HepG2 (cell line): ENCODE results near the gene KCNT1. TPM values are rescaled to one million over a fixed set of nuclear protein-coding genes. Genes with fewer than 3 reads are reported as not detected.

Experiments used
- ATAC-seq: fragments of 200-7000 bp; cut with Tn5 transposase; 3 replicates; pipeline ENCODE4 v1.9.1; 2020; ENCODE audit warnings: mild to moderate bottlenecking, moderate library complexity
- BruUV-seq: library from RNA; stranded (reverse); fragments of 400-500 nt; replicated peaks from 2 replicates; lab custom pipeline; 2021; lab: Mats Ljungman, UMichigan
- CTCF ChIA-PET: fragments of 300-600 bp; formaldehyde crosslinking; extraction: SDS; loops from one replicate; lab custom pipeline; 2021; ENCODE audit warnings: low total read pairs, inconsistent platforms, low intra/inter-chr PET ratio; lab: Yijun Ruan, JAX
- POLR2A ChIA-PET: fragments of 350-600 bp; sonication (Branson Sonifier 250); formaldehyde crosslinking; loops from one replicate; lab custom pipeline; 2020; ENCODE audit warnings: antibody characterized with exemption, inconsistent platforms; lab: Yijun Ruan, JAX
- DNase-seq: peaks from one replicate; pipeline ENCODE4 v3.0.0-alpha.2; 2015; ENCODE audit warnings: low spot score
- FAIRE-seq: peaks from 3 replicates; lab custom pipeline; 2011; peaks lifted over from hg19 to GRCh38; lab: Jason Lieb, UNC
- H2AFZ ChIP-seq: one replicate; pipeline ENCODE4 v1.6.1; 2011; ENCODE audit warnings: low read length, inconsistent platforms
- H3K27ac ChIP-seq: fragments of 300-600 bp; 3 replicates; pipeline ENCODE4 v1.8.0; 2011; ENCODE audit warnings: mixed run types, mild to moderate bottlenecking, mixed read lengths, low read length, inconsistent platforms; ENCODE audit not compliant: insufficient read depth; ENCODE audit errors: extremely low read length
- H3K27me3 ChIP-seq, 2 experiments: fragments of 200-600 bp in 1 of 2; 2 replicates in 1 of 2; 3 replicates in 1 of 2; pipeline versions ENCODE4 v1.6.0 to v1.8.0; 2011; ENCODE audit warnings: low read length in 2 of 2, mild to moderate bottlenecking in 2 of 2, moderate library complexity in 2 of 2, inconsistent platforms in 1 of 2; ENCODE audit not compliant: insufficient read depth in 2 of 2, control insufficient read depth in 1 of 2
- H3K36me3 ChIP-seq, 2 experiments: fragments of 200-600 bp in 1 of 2; replicated peaks in 1 of 2; 2 replicates in 1 of 2; 3 replicates in 1 of 2; pipeline versions ENCODE4 v1.5.1 to v1.8.0; 2011; ENCODE audit warnings: low read length in 2 of 2, inconsistent platforms in 1 of 2; ENCODE audit not compliant: insufficient read depth in 2 of 2, control insufficient read depth in 1 of 2
- H3K4me1 ChIP-seq: 2 replicates; pipeline ENCODE4 v1.5.1; 2012; ENCODE audit warnings: low read length, inconsistent platforms; ENCODE audit not compliant: insufficient read depth
- H3K4me2 ChIP-seq: 2 replicates; pipeline ENCODE4 v1.6.0; 2011; ENCODE audit warnings: low read depth, low read length, inconsistent platforms
- H3K4me3 ChIP-seq, 3 experiments: fragments of 200-600 bp in 1 of 3; sonication (generic), shearing (Covaris generic) in 1 of 3; replicated peaks in 1 of 3; 2 replicates each; pipeline ENCODE4 v1.5.1; 2011 to 2016; ENCODE audit warnings: low read length in 3 of 3, inconsistent platforms in 2 of 3, low read depth in 2 of 3, mild to moderate bottlenecking in 2 of 3, control low read depth in 1 of 3, mixed read lengths in 1 of 3; ENCODE audit not compliant: insufficient read depth in 1 of 3
- H3K79me2 ChIP-seq: one replicate; pipeline ENCODE4 v1.6.1; 2011; ENCODE audit warnings: low read length, inconsistent platforms; ENCODE audit not compliant: insufficient read depth
- H3K9ac ChIP-seq: 2 replicates; pipeline ENCODE4 v1.6.0; 2011; ENCODE audit warnings: mild to moderate bottlenecking, low read depth, low read length, inconsistent platforms; ENCODE audit not compliant: insufficient read depth
- H3K9me3 ChIP-seq: 2 replicates; pipeline ENCODE4 v1.5.1; 2012; ENCODE audit warnings: mild to moderate bottlenecking, low read length
- H4K20me1 ChIP-seq: 2 replicates; pipeline ENCODE4 v1.6.0; 2011; ENCODE audit warnings: inconsistent platforms, mild to moderate bottlenecking, low read length, moderate library complexity; ENCODE audit not compliant: insufficient read depth
- CENPX ChIP-seq: sonication (generic); formaldehyde crosslinking; IDR thresholded peaks from 2 replicates; pipeline ENCODE4 v1.9.0; 2021; ENCODE audit warnings: mild to moderate bottlenecking, missing genetic modification reagents, moderate library complexity
- GPN1 ChIP-seq: sonication (generic); formaldehyde crosslinking; IDR thresholded peaks from 2 replicates; pipeline ENCODE4 v1.5.1; 2020; ENCODE audit warnings: missing genetic modification reagents, borderline replicate concordance
- ISX ChIP-seq: sonication (generic); formaldehyde crosslinking; conservative IDR thresholded peaks from 2 replicates; pipeline ENCODE4 v1.5.0; 2020; ENCODE audit warnings: missing genetic modification reagents
- KLF11 ChIP-seq: IDR thresholded peaks from 2 replicates; pipeline ENCODE4 v1.6.1; 2016; ENCODE audit warnings: missing compliant biosample characterization
- ONECUT2 ChIP-seq: sonication (generic); formaldehyde crosslinking; IDR thresholded peaks from 2 replicates; pipeline ENCODE4 v1.4.0; 2020; ENCODE audit warnings: missing genetic modification reagents
- POGZ ChIP-seq: sonication (generic); formaldehyde crosslinking; IDR thresholded peaks from 2 replicates; pipeline ENCODE4 v1.4.0; 2020; ENCODE audit warnings: mild to moderate bottlenecking, missing genetic modification reagents
- SSRP1 ChIP-seq: IDR thresholded peaks from 2 replicates; pipeline ENCODE4 v1.6.1; 2016; ENCODE audit warnings: control low read depth
- THAP11 ChIP-seq: IDR thresholded peaks from 2 replicates; pipeline ENCODE4 v1.6.1; 2016; ENCODE audit warnings: missing biosample characterization, missing genetic modification reagents
- ZNF354B ChIP-seq: sonication (generic); formaldehyde crosslinking; IDR thresholded peaks from 2 replicates; pipeline ENCODE4 v1.8.0; 2022; ENCODE audit warnings: mild to moderate bottlenecking, missing genetic modification reagents
- ZNF432 ChIP-seq: sonication (generic); formaldehyde crosslinking; IDR thresholded peaks from 2 replicates; pipeline ENCODE4 v1.5.0; 2020; ENCODE audit warnings: missing genetic modification reagents, mild to moderate bottlenecking, borderline replicate concordance
- ZNF629 ChIP-seq: sonication (generic); formaldehyde crosslinking; conservative IDR thresholded peaks from 2 replicates; pipeline ENCODE4 v1.5.0; 2020; ENCODE audit warnings: missing genetic modification reagents
- ZNF747 ChIP-seq: sonication (generic); formaldehyde crosslinking; IDR thresholded peaks from 2 replicates; pipeline ENCODE4 v1.8.1; 2023; ENCODE audit warnings: missing genetic modification reagents, mild to moderate bottlenecking, borderline replicate concordance
- ZNF749 ChIP-seq: sonication (generic); formaldehyde crosslinking; IDR thresholded peaks from 2 replicates; pipeline ENCODE4 v1.8.0; 2022; ENCODE audit warnings: mild to moderate bottlenecking, missing genetic modification reagents, moderate library complexity, borderline replicate concordance
- WGBS: methylation state at CpG from one replicate; pipeline ENCODE4 v1.1.6; 2017; ENCODE audit warnings: low lambda C conversion rate; 5-methylcytosine and 5-hydroxymethylcytosine counted together
- in situ Hi-C: cut with HindIII; loops from 2 replicates; pipeline ENCODE4 v1.10.0; 2017; ENCODE audit warnings: low pct_unique_long_range_greater_than_20kb; ENCODE audit not compliant: extremely low pct_ligation_motif_present
- intact Hi-C: fragments of 100-400 bp; cut with micrococcal nuclease; formaldehyde crosslinking; loops from one replicate; pipeline ENCODE4 v1.10.0; 2022; ENCODE audit not compliant: unreplicated experiment
- polyA plus RNA-seq, 8 experiments: library from polyadenylated mRNA; depleted of rRNA in 3 of 8; stranded (reverse) in 7 of 8; unstranded in 1 of 8; fragments of >200 nt; fragmentation: Illumina TruSeq in 4 of 8; extraction: Trizol in 4 of 8; gene quantifications; 2 replicates each; pipeline versions ENCODE4 v1.2.1 to v1.2.3, GENCODE V29; 2011 to 2016; ENCODE audit warnings: low read depth in 4 of 8, missing spikeins in 1 of 8, mixed read lengths in 1 of 8; ENCODE audit not compliant: insufficient read depth in 1 of 8
- total RNA-seq, 5 experiments: library from RNA; depleted of rRNA; stranded (reverse); fragments of >200 nt; fragmentation: Illumina TruSeq; extraction: Trizol; gene quantifications; 2 replicates each; pipeline ENCODE4 v1.2.3, GENCODE V29; 2016; ENCODE audit warnings: low read depth in 1 of 5
- TF ChIP-seq, protein P1 (sequence below): sonication (generic); formaldehyde crosslinking; conservative IDR thresholded peaks from 2 replicates; pipeline ENCODE4 v1.4.0; 2020; ENCODE audit warnings: mild to moderate bottlenecking, missing genetic modification reagents, moderate library complexity
- TF ChIP-seq, protein P2 (sequence below): sonication (generic); formaldehyde crosslinking; conservative IDR thresholded peaks from 2 replicates; pipeline ENCODE4 v1.8.0; 2022; ENCODE audit warnings: low read depth, missing genetic modification reagents

The KCNT1 gene
- total and polyA plus RNA-seq, 2 of the 13 experiments (the other 11 are each of a cell fraction or from before 2014, with no cell fraction given), result not detected

DNA sequence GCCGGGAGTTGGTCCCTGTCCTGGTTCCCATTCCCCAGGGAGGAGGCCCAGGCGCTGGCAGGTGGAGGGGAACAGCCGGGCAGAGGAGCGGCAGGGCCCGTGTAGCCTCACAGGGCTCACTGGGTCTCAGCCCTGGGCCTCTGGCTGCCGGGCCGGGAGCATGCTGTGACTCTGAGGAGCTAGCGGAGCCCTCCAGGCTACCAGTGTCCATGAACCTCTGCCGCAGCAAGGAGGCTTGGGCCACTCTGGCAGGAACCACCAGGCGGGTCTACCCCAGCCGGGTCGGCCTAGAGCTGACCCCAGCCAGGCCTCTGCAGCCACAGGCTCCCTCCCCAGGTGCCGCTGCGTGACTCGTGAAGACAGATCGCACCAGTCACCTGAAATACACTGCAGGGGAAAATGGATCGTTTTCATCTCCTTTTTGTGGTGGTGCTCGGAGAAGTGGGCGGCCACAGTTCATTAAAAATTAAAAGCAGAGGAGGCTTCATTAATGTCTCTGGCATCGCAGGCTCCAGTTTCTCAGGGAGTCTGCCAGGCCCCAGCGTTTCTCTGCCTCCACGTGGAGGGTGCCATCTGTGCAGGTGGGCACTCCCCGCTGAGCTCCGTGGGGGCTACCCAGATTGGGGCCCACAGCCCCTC lies 43.8 kb downstream of the KCNT1 start:
- no peak overlapping the region for H3K27ac ChIP-seq
- 29% methylated on average over 16 of the region's 24 CpGs for WGBS
- no peaks in the 10 kb centered on the region for H3K9me3 ChIP-seq
- 0 out of 2 replicates have a peak, but pooled peaks cover 5% of the 10 kb centered on the region for H4K20me1 ChIP-seq
- DNase-seq (no peak), ATAC-seq (no peak), FAIRE-seq (no peak)
- in situ Hi-C loops (no loop called here), intact Hi-C loops (no loop called here)
- no peak overlapping the region for H3K9ac ChIP-seq
- H3K36me3 ChIP-seq, result no peaks in the 10 kb centered on the region
- CTCF ChIA-PET, result no interaction called here
- POLR2A ChIA-PET, result no interaction called here
- no peaks in the 10 kb centered on the region for H3K4me1 ChIP-seq
- no peak overlapping the region for H3K4me3 ChIP-seq
- BruUV-seq, result no TSS peak
- TF ChIP-seq CENPX (CRISPR knock-in tag), result no peak
- TF ChIP-seq ZNF432 (CRISPR knock-in tag), result no peak
- TF ChIP-seq POGZ (CRISPR knock-in tag), result no peak
- TF ChIP-seq ZNF629 (CRISPR knock-in tag), result no peak
- no peak for TF ChIP-seq GPN1 (CRISPR knock-in tag)
- TF ChIP-seq ZNF749 (CRISPR knock-in tag), result no peak
- TF ChIP-seq, all 625 proteins: peak for 0
- H3K79me2 ChIP-seq, result no peaks in the 10 kb centered on the region
- H2AFZ ChIP-seq, result no peak overlapping the region
- H3K27me3 ChIP-seq, result peaks cover 38 to 89% of the 10 kb centered on the region in 2 experiments; a peak in 4 of 5 replicates
- no peak overlapping the region for H3K4me2 ChIP-seq

- H3K27ac ChIP-seq, result no peak overlapping the region
- peaks cover 41 to 89% of the 10 kb centered on the region in 2 experiments; a peak in 4 of 5 replicates for H3K27me3 ChIP-seq
- ATAC-seq (no peak), DNase-seq (no peak), FAIRE-seq (no peak)
- in situ Hi-C loops, result no loop called here
- BruUV-seq, result no TSS peak
- POLR2A ChIA-PET, result no interaction called here
- H4K20me1 ChIP-seq, result 0 out of 2 replicates have a peak, but pooled peaks cover 5% of the 10 kb centered on the region
- no peaks in the 10 kb centered on the region for H3K36me3 ChIP-seq
- intact Hi-C loops, result no loop called here
- no peak overlapping the region for H2AFZ ChIP-seq
- no CpG with 5 or more reads among the region's 9 CpGs for WGBS
- H3K4me1 ChIP-seq, result no peaks in the 10 kb centered on the region
- H3K79me2 ChIP-seq, result no peaks in the 10 kb centered on the region
- no peaks in the 10 kb centered on the region for H3K9me3 ChIP-seq
- CTCF ChIA-PET, result no interaction called here
- no peak overlapping the region for H3K4me3 ChIP-seq
- no peak overlapping the region for H3K9ac ChIP-seq
- H3K4me2 ChIP-seq, result no peak overlapping the region
- TF ChIP-seq ZNF747 (CRISPR knock-in tag) (no peak), ONECUT2 (CRISPR knock-in tag) (no peak), SSRP1 (CRISPR knock-in tag) (no peak), ISX (CRISPR knock-in tag) (no peak), KLF11 (CRISPR knock-in tag) (no peak), THAP11 (no peak), ZNF354B (CRISPR knock-in tag) (no peak)
- TF ChIP-seq, protein P1, sequence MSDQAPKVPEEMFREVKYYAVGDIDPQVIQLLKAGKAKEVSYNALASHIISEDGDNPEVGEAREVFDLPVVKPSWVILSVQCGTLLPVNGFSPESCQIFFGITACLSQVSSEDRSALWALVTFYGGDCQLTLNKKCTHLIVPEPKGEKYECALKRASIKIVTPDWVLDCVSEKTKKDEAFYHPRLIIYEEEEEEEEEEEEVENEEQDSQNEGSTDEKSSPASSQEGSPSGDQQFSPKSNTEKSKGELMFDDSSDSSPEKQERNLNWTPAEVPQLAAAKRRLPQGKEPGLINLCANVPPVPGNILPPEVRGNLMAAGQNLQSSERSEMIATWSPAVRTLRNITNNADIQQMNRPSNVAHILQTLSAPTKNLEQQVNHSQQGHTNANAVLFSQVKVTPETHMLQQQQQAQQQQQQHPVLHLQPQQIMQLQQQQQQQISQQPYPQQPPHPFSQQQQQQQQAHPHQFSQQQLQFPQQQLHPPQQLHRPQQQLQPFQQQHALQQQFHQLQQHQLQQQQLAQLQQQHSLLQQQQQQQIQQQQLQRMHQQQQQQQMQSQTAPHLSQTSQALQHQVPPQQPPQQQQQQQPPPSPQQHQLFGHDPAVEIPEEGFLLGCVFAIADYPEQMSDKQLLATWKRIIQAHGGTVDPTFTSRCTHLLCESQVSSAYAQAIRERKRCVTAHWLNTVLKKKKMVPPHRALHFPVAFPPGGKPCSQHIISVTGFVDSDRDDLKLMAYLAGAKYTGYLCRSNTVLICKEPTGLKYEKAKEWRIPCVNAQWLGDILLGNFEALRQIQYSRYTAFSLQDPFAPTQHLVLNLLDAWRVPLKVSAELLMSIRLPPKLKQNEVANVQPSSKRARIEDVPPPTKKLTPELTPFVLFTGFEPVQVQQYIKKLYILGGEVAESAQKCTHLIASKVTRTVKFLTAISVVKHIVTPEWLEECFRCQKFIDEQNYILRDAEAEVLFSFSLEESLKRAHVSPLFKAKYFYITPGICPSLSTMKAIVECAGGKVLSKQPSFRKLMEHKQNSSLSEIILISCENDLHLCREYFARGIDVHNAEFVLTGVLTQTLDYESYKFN, result no peak
- TF ChIP-seq, protein P2, sequence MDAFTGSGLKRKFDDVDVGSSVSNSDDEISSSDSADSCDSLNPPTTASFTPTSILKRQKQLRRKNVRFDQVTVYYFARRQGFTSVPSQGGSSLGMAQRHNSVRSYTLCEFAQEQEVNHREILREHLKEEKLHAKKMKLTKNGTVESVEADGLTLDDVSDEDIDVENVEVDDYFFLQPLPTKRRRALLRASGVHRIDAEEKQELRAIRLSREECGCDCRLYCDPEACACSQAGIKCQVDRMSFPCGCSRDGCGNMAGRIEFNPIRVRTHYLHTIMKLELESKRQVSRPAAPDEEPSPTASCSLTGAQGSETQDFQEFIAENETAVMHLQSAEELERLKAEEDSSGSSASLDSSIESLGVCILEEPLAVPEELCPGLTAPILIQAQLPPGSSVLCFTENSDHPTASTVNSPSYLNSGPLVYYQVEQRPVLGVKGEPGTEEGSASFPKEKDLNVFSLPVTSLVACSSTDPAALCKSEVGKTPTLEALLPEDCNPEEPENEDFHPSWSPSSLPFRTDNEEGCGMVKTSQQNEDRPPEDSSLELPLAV (CRISPR knock-in tag), result no peak
Measured at GRCh38 chr9:135746565-135746964, 44.6 kb downstream of the KCNT1 start.
